IMR-90 (cell line): ENCODE results near the gene DDN. TPM values are rescaled to one million over a fixed set of nuclear protein-coding genes. Genes with fewer than 3 reads are reported as not detected.
A peak's percentile ranks its signal among the peaks of the same experiment; 100 is the strongest.

Experiments used
- ATAC-seq: fragments of 200-7000 bp; cut with Tn5 transposase; 2 replicates; pipeline ENCODE4 v1.9.1; 2020; ENCODE audit warnings: low read depth, mild to moderate bottlenecking, moderate library complexity
- BruUV-seq: library from RNA; stranded (reverse); fragments of 400-500 nt; replicated peaks from 2 replicates; lab custom pipeline; 2021; lab: Mats Ljungman, UMichigan
- CTCF ChIA-PET: fragments of 300-600 bp; formaldehyde crosslinking; extraction: SDS; loops from one replicate; lab custom pipeline; 2021; ENCODE audit warnings: antibody characterized with exemption; lab: Yijun Ruan, JAX
- POLR2A ChIA-PET: fragments of 300-600 bp; sonication (Branson Sonifier 250); formaldehyde crosslinking; loops from one replicate; lab custom pipeline; 2022; ENCODE audit warnings: antibody characterized with exemption; ENCODE audit not compliant: unreplicated experiment; lab: Charles Lee
- DNase-seq: peaks from one replicate; pipeline ENCODE4 v3.0.0; 2013
- H2AFZ ChIP-seq: replicated peaks from 2 replicates; pipeline ENCODE3; 2013; ENCODE audit warnings: low read length, mild to moderate bottlenecking; ENCODE audit not compliant: poor library complexity
- H2AK5ac ChIP-seq: 2 replicates; pipeline ENCODE4 v1.6.1; 2013; ENCODE audit warnings: low read depth, low read length, inconsistent platforms
- H2AK9ac ChIP-seq: replicated peaks from 2 replicates; pipeline ENCODE3; 2013; ENCODE audit warnings: mild to moderate bottlenecking, low read depth, low read length, moderate library complexity; ENCODE audit not compliant: poor library complexity
- H2BK120ac ChIP-seq: 2 replicates; pipeline ENCODE4 v1.6.1; 2013; ENCODE audit warnings: low read depth, low read length, inconsistent platforms
- H2BK15ac ChIP-seq: 3 replicates; pipeline ENCODE4 v1.6.1; 2013; ENCODE audit warnings: low read depth, low read length, inconsistent platforms
- H2BK20ac ChIP-seq: 2 replicates; pipeline ENCODE4 v1.6.1; 2013; ENCODE audit warnings: low read depth, mild to moderate bottlenecking, inconsistent platforms, low read length, moderate library complexity
- H2BK5ac ChIP-seq: 2 replicates; pipeline ENCODE4 v1.6.1; 2013; ENCODE audit warnings: mild to moderate bottlenecking, low read depth, low read length, inconsistent platforms; ENCODE audit not compliant: poor library complexity, severe bottlenecking
- H3K14ac ChIP-seq: replicated peaks from 2 replicates; pipeline ENCODE4 v1.6.1; 2013; ENCODE audit warnings: low read depth, low read length, inconsistent platforms
- H3K18ac ChIP-seq: 2 replicates; pipeline ENCODE4 v1.6.1; 2013; ENCODE audit warnings: low read depth, low read length, control low read depth
- H3K23ac ChIP-seq: 2 replicates; pipeline ENCODE4 v1.6.1; 2013; ENCODE audit warnings: low read depth, low read length, inconsistent platforms
- H3K27ac ChIP-seq: 2 replicates; pipeline ENCODE4 v1.5.1; 2013; ENCODE audit warnings: mild to moderate bottlenecking, control low read depth, low read length; ENCODE audit not compliant: insufficient read depth
- H3K27me3 ChIP-seq: 2 replicates; pipeline ENCODE4 v1.6.1; 2013; ENCODE audit warnings: low read length; ENCODE audit not compliant: control insufficient read depth, insufficient read depth
- H3K36me3 ChIP-seq: 2 replicates; pipeline ENCODE4 v1.6.1; 2013; ENCODE audit warnings: low read length, mixed read lengths; ENCODE audit not compliant: control insufficient read depth, insufficient read depth
- H3K4ac ChIP-seq: 2 replicates; pipeline ENCODE4 v1.6.1; 2013; ENCODE audit warnings: low read depth, low read length, inconsistent platforms
- H3K4me1 ChIP-seq: 2 replicates; pipeline ENCODE4 v1.6.1; 2013; ENCODE audit warnings: low read length, mixed read lengths; ENCODE audit not compliant: control insufficient read depth, insufficient read depth
- H3K4me2 ChIP-seq: 2 replicates; pipeline ENCODE4 v1.6.1; 2013; ENCODE audit warnings: low read depth, mild to moderate bottlenecking, control low read depth, low read length, moderate library complexity
- H3K4me3 ChIP-seq: 2 replicates; pipeline ENCODE4 v1.5.1; 2013; ENCODE audit warnings: low read depth, mild to moderate bottlenecking, control low read depth, low read length, moderate library complexity; ENCODE audit not compliant: insufficient read depth
- H3K56ac ChIP-seq: 2 replicates; pipeline ENCODE4 v1.6.1; 2013; ENCODE audit warnings: low read length, inconsistent platforms; ENCODE audit not compliant: insufficient read depth; ENCODE audit errors: extremely low read depth
- H3K79me1 ChIP-seq, 2 experiments: 2 replicates each; pipeline ENCODE4 v1.6.1; 2013; ENCODE audit warnings: low read length in 2 of 2, inconsistent platforms in 1 of 2, low read depth in 1 of 2
- H3K9ac ChIP-seq: 2 replicates; pipeline ENCODE4 v1.6.1; 2013; ENCODE audit warnings: low read depth, low read length, control low read depth
- H3K9me1 ChIP-seq: 2 replicates; pipeline ENCODE4 v1.6.1; 2013; ENCODE audit warnings: low read length, inconsistent platforms; ENCODE audit not compliant: insufficient read depth
- H3K9me3 ChIP-seq: 2 replicates; pipeline ENCODE4 v1.6.1; 2013; ENCODE audit warnings: low read length; ENCODE audit not compliant: control insufficient read depth, insufficient read depth
- H4K20me1 ChIP-seq: 2 replicates; pipeline ENCODE4 v1.6.1; 2013; ENCODE audit warnings: low read length, inconsistent platforms; ENCODE audit not compliant: insufficient read depth
- H4K5ac ChIP-seq: 2 replicates; pipeline ENCODE4 v1.6.1; 2013; ENCODE audit warnings: mild to moderate bottlenecking, low read depth, low read length, control low read depth
- H4K8ac ChIP-seq, 2 experiments: 2 replicates each; pipeline ENCODE4 v1.6.1; 2013; ENCODE audit warnings: low read depth in 2 of 2, low read length in 2 of 2, control low read depth in 1 of 2, inconsistent platforms in 1 of 2
- H4K91ac ChIP-seq: 2 replicates; pipeline ENCODE4 v1.6.1; 2013; ENCODE audit warnings: low read depth, low read length, inconsistent platforms; ENCODE audit not compliant: insufficient read depth
- CEBPB ChIP-seq: IDR thresholded peaks from 2 replicates; pipeline ENCODE4 v1.6.1; 2012; ENCODE audit warnings: low read depth, low read length, improper control_type of control experiment
- RCOR1 ChIP-seq: IDR thresholded peaks from 2 replicates; pipeline ENCODE4 v1.6.1; 2012; ENCODE audit warnings: mild to moderate bottlenecking, low read length, improper control_type of control experiment; ENCODE audit not compliant: insufficient replicate concordance
- WGBS, 2 experiments: methylation state at CpG; one replicate each; pipeline versions ENCODE4 v1.1.5 to v1.1.7; 2013; ENCODE audit warnings: missing lambda C conversion rate in 2 of 2; ENCODE audit not compliant: insufficient read length in 1 of 2; ENCODE audit errors: extremely low coverage in 2 of 2; 5-methylcytosine and 5-hydroxymethylcytosine counted together
- dilution Hi-C: fragments of 300-500 bp; cut with HindIII; formaldehyde crosslinking; loops from one replicate; pipeline ENCODE4 v1.14.3; 2018; ENCODE audit warnings: low sequenced_read_pairs; ENCODE audit not compliant: unreplicated experiment
- in situ Hi-C: fragments of 300-500 bp; cut with MboI; formaldehyde crosslinking; loops from 3 replicates; pipeline ENCODE4 v1.14.3; 2019; ENCODE audit warnings: low sequenced_read_pairs, inconsistent platforms, mixed read lengths
- intact Hi-C: fragments of 100-400 bp; cut with micrococcal nuclease; formaldehyde crosslinking; loops from 2 replicates; pipeline ENCODE4 v1.10.0; 2022
- polyA plus RNA-seq, 3 experiments: library from polyadenylated mRNA; depleted of rRNA; stranded (reverse); fragments of >200 nt; gene quantifications; 2 replicates each; pipeline ENCODE4 v1.2.3, GENCODE V29; 2012; ENCODE audit warnings: low replicate concordance in 1 of 3
- total RNA-seq: library from RNA; depleted of rRNA; stranded (reverse); fragments of >200 nt; gene quantifications from 2 replicates; pipeline ENCODE4 v1.2.3, GENCODE V29; 2012

DDN gene
- total and polyA plus RNA-seq, 2 of the 4 experiments (the other 2 are of a cell fraction), result 0.18 to 0.21 TPM

DNA sequence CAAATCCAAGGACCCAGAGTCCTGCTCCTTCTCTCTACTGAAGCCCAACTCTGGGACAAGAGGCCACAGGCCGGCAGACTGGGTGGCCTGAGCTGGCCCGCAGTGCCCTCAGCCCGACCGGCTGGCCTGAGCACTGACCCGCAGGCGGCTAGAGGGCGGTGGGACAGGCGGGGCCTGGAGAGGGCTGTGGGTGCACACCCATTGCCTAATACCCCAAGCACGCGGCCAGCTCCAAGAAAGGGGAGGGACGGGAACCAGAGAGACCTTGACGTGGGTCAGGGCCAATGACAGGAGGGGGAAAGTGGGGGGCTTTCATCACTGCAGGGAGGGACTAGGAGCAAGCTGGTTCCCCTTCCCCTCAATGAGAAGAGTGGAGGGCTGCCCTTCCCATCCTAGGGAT, 25.6 kb downstream of the DDN start:
- Histone ChIP-seq H3K4me3 (no peak overlapping the region), H3K4me2 (no peak overlapping the region), H2AFZ (peak overlapping the region; percentile 23), H4K8ac (no peak overlapping the region), H3K27ac (no peak overlapping the region), H4K20me1 (peaks cover 4% of the 10 kb centered on the region), H3K9me3 (no peaks in the 10 kb centered on the region), H2BK15ac (no peak overlapping the region), H4K5ac (no peak overlapping the region), H2BK120ac (no peak overlapping the region), H3K9ac (no peak overlapping the region), H3K56ac (no peak overlapping the region), H2BK5ac (no peak overlapping the region), H3K14ac (no peak overlapping the region), H3K18ac (no peak overlapping the region), H3K36me3 (no peaks in the 10 kb centered on the region), H2BK20ac (no peak overlapping the region), H3K4ac (no peak overlapping the region), H3K27me3 (peaks cover 75% of the 10 kb centered on the region), H3K9me1 (peaks cover 12% of the 10 kb centered on the region), H3K79me1 (no peaks in the 10 kb centered on the region), H3K23ac (no peak overlapping the region), H3K4me1 (peaks cover 14% of the 10 kb centered on the region), H4K91ac (no peak overlapping the region), H2AK5ac (no peak overlapping the region), H2AK9ac (no peak overlapping the region)
- TF ChIP-seq RCOR1 (no peak), CEBPB (0 out of 2 replicates have a peak, but pooled peaks have one; percentile 8)
- BruUV-seq, result no TSS peak
- ATAC-seq (no peak), DNase-seq (no peak)
- POLR2A ChIA-PET, result no interaction called here
- intact Hi-C loops, result no loop called here
- 23% methylated on average over 6 of the region's 12 CpGs; no CpG with 5 or more reads in 1 of the 2 experiments for WGBS, 2 experiments
- in situ Hi-C loops, result no loop called here
- CTCF ChIA-PET, result interaction anchor here (1.0 kb wide), 1 partner anchor 14 kb away, joined by 4 read pairs; no protein-coding TSS in a partner anchor
- dilution Hi-C loops, result no loop called here
